HEK293 (cell line): Measurements from ENCODE around the gene NRF1.

Experiments used
- CTCF ChIA-PET: fragments of 350-600 bp; formaldehyde crosslinking; extraction: SDS; loops from one replicate; lab custom pipeline; 2021; ENCODE audit warnings: antibody characterized with exemption; lab: Yijun Ruan, JAX
- POLR2A ChIA-PET: fragments of 300-600 bp; formaldehyde crosslinking; extraction: SDS; loops from one replicate; lab custom pipeline; 2020; ENCODE audit warnings: antibody characterized with exemption, inconsistent platforms; lab: Yijun Ruan, JAX
- H3K27ac ChIP-seq: fragments of 200-500 bp; sonication (Bioruptor generic); 2 replicates; pipeline ENCODE4 v1.5.1; 2014; ENCODE audit warnings: low read depth, low read length, control low read depth, inconsistent platforms; ENCODE audit errors: extremely low read depth
- H3K36me3 ChIP-seq, 2 experiments: fragments of 200-500 bp in 1 of 2; sonication (Bioruptor generic) in 1 of 2; 1 replicate in 1 of 2; 2 replicates in 1 of 2; pipeline ENCODE4 v1.5.1; 2014 to 2017; ENCODE audit warnings: inconsistent platforms in 2 of 2, low read length in 2 of 2; ENCODE audit not compliant: control insufficient read depth in 2 of 2, insufficient read depth in 1 of 2
- H3K4me1 ChIP-seq: fragments of 200-500 bp; sonication (Bioruptor generic); 2 replicates; pipeline ENCODE4 v1.5.1; 2014; ENCODE audit warnings: mild to moderate bottlenecking, low read length, inconsistent platforms; ENCODE audit not compliant: control insufficient read depth, insufficient read depth
- H3K4me3 ChIP-seq: 2 replicates; pipeline ENCODE4 v1.5.1; 2011; ENCODE audit warnings: low read depth, mild to moderate bottlenecking, control low read depth, low read length, moderate library complexity
- H3K9me3 ChIP-seq: fragments of 200-500 bp; sonication (Bioruptor generic); 2 replicates; pipeline ENCODE4 v1.5.1; 2014; ENCODE audit warnings: low read depth, low read length, inconsistent platforms; ENCODE audit not compliant: control insufficient read depth, insufficient read depth
- BCL11B ChIP-seq: fragments of 450-650 bp; formaldehyde crosslinking; IDR thresholded peaks from 2 replicates; pipeline ENCODE4 v1.5.1; 2016; ENCODE audit warnings: low read depth, missing biosample characterization, missing genetic modification characterization
- GLIS2 ChIP-seq: fragments of 450-650 bp; formaldehyde crosslinking; IDR thresholded peaks from 2 replicates; pipeline ENCODE4 v1.5.1; 2016; ENCODE audit warnings: missing biosample characterization, missing genetic modification characterization
- HOXC10 ChIP-seq: sonication (generic); formaldehyde crosslinking; IDR thresholded peaks from 2 replicates; pipeline ENCODE4 v1.8.1; 2023; ENCODE audit warnings: mild to moderate bottlenecking, missing genetic modification reagents
- HOXD13 ChIP-seq: sonication (generic); formaldehyde crosslinking; IDR thresholded peaks from 2 replicates; pipeline ENCODE4 v1.8.0; 2022; ENCODE audit warnings: missing genetic modification reagents, borderline replicate concordance
- REPIN1 ChIP-seq: fragments of 450-650 bp; formaldehyde crosslinking; IDR thresholded peaks from 2 replicates; pipeline ENCODE4 v1.5.1; 2017; ENCODE audit warnings: missing biosample characterization, missing genetic modification characterization, low read depth
- SCRT2 ChIP-seq: fragments of 450-650 bp; formaldehyde crosslinking; IDR thresholded peaks from 2 replicates; pipeline ENCODE4 v1.5.1; 2016; ENCODE audit warnings: missing biosample characterization, missing genetic modification characterization
- YY2 ChIP-seq: fragments of 450-650 bp; formaldehyde crosslinking; IDR thresholded peaks from 2 replicates; pipeline ENCODE4 v1.5.1; 2016; ENCODE audit warnings: missing biosample characterization, missing genetic modification characterization
- ZNF2 ChIP-seq: fragments of 450-650 bp; formaldehyde crosslinking; IDR thresholded peaks from 2 replicates; pipeline ENCODE4 v1.5.1; 2016; ENCODE audit warnings: missing biosample characterization, missing genetic modification characterization
- ZNF202 ChIP-seq: fragments of 450-650 bp; formaldehyde crosslinking; IDR thresholded peaks from 2 replicates; pipeline ENCODE4 v1.5.1; 2016; ENCODE audit warnings: missing biosample characterization, missing genetic modification characterization, borderline replicate concordance
- ZNF266 ChIP-seq: fragments of 450-650 bp; formaldehyde crosslinking; IDR thresholded peaks from 2 replicates; pipeline ENCODE4 v1.5.1; 2016; ENCODE audit warnings: missing biosample characterization, missing genetic modification characterization, low read depth
- ZNF280C ChIP-seq: fragments of 450-650 bp; formaldehyde crosslinking; IDR thresholded peaks from 2 replicates; pipeline ENCODE4 v1.5.1; 2016; ENCODE audit warnings: missing biosample characterization, missing genetic modification characterization
- ZNF513 ChIP-seq: fragments of 450-650 bp; IDR thresholded peaks from 2 replicates; pipeline ENCODE4 v1.5.1; 2018; ENCODE audit warnings: missing biosample characterization, missing genetic modification characterization
- ZNF654 ChIP-seq: fragments of 450-650 bp; formaldehyde crosslinking; IDR thresholded peaks from 2 replicates; pipeline ENCODE4 v1.5.1; 2016; ENCODE audit warnings: low read depth, missing biosample characterization, missing genetic modification characterization
- ZNF747 ChIP-seq: fragments of 450-650 bp; formaldehyde crosslinking; IDR thresholded peaks from 2 replicates; pipeline ENCODE4 v1.5.1; 2016; ENCODE audit warnings: missing biosample characterization, missing genetic modification characterization
- TF ChIP-seq, protein P1 (sequence below): fragments of 450-650 bp; formaldehyde crosslinking; IDR thresholded peaks from 2 replicates; pipeline ENCODE4 v1.5.1; 2017; ENCODE audit warnings: missing biosample characterization, missing genetic modification characterization
- TF ChIP-seq, protein P2 (sequence below): fragments of 450-650 bp; formaldehyde crosslinking; IDR thresholded peaks from 2 replicates; pipeline ENCODE4 v1.5.1; 2016; ENCODE audit warnings: missing biosample characterization, missing genetic modification characterization
- TF ChIP-seq, protein P3 (sequence below): fragments of 450-650 bp; formaldehyde crosslinking; IDR thresholded peaks from 2 replicates; pipeline ENCODE4 v1.5.1; 2017; ENCODE audit warnings: missing biosample characterization, missing genetic modification characterization

NRF1 gene

DNA sequence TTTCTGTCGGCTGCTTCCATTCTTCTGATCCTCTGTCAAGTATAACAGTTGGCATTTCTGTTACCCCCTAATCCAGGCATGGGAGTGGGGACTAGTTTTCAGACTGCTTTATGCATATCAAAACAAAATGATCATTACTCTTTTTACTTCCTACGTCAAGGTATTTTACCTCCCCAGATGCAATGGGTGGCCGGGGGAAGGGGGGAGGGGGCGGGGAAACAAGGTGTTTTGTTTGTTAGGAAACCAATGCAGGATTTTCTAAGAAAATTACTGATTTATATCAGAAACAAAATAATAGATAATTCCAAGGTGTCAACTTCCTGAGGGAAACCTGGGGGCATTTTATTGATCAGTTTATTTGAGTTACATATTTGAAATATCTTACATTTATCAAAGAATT, 66.3 kb downstream of the NRF1 start (continued):
- no peak for TF ChIP-seq ZNF202 (tag by site-specific recombination)
- TF ChIP-seq ZNF654 (tag by site-specific recombination) = no peak
- TF ChIP-seq, protein P1, sequence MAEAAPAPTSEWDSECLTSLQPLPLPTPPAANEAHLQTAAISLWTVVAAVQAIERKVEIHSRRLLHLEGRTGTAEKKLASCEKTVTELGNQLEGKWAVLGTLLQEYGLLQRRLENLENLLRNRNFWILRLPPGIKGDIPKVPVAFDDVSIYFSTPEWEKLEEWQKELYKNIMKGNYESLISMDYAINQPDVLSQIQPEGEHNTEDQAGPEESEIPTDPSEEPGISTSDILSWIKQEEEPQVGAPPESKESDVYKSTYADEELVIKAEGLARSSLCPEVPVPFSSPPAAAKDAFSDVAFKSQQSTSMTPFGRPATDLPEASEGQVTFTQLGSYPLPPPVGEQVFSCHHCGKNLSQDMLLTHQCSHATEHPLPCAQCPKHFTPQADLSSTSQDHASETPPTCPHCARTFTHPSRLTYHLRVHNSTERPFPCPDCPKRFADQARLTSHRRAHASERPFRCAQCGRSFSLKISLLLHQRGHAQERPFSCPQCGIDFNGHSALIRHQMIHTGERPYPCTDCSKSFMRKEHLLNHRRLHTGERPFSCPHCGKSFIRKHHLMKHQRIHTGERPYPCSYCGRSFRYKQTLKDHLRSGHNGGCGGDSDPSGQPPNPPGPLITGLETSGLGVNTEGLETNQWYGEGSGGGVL (tag by site-specific recombination) = no peak
- no peak for TF ChIP-seq HOXD13 (CRISPR knock-in tag)
- TF ChIP-seq ZNF266 (tag by site-specific recombination) = no peak
- TF ChIP-seq, protein P2, sequence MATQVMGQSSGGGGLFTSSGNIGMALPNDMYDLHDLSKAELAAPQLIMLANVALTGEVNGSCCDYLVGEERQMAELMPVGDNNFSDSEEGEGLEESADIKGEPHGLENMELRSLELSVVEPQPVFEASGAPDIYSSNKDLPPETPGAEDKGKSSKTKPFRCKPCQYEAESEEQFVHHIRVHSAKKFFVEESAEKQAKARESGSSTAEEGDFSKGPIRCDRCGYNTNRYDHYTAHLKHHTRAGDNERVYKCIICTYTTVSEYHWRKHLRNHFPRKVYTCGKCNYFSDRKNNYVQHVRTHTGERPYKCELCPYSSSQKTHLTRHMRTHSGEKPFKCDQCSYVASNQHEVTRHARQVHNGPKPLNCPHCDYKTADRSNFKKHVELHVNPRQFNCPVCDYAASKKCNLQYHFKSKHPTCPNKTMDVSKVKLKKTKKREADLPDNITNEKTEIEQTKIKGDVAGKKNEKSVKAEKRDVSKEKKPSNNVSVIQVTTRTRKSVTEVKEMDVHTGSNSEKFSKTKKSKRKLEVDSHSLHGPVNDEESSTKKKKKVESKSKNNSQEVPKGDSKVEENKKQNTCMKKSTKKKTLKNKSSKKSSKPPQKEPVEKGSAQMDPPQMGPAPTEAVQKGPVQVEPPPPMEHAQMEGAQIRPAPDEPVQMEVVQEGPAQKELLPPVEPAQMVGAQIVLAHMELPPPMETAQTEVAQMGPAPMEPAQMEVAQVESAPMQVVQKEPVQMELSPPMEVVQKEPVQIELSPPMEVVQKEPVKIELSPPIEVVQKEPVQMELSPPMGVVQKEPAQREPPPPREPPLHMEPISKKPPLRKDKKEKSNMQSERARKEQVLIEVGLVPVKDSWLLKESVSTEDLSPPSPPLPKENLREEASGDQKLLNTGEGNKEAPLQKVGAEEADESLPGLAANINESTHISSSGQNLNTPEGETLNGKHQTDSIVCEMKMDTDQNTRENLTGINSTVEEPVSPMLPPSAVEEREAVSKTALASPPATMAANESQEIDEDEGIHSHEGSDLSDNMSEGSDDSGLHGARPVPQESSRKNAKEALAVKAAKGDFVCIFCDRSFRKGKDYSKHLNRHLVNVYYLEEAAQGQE (tag by site-specific recombination) = no peak
- TF ChIP-seq ZNF513 = no peak

- no peak overlapping the region for H3K4me3 ChIP-seq
- H3K4me1 ChIP-seq = no peaks in the 10 kb centered on the region
- no peaks in the 10 kb centered on the region for H3K9me3 ChIP-seq
- TF ChIP-seq REPIN1 (tag by site-specific recombination) (no peak), YY2 (tag by site-specific recombination) (no peak), HOXC10 (CRISPR knock-in tag) (no peak), ZNF2 (no peak), ZNF654 (tag by site-specific recombination) (no peak), SCRT2 (tag by site-specific recombination) (no peak), GLIS2 (tag by site-specific recombination) (no peak), BCL11B (tag by site-specific recombination) (no peak), ZNF747 (tag by site-specific recombination) (no peak), ZNF280C (tag by site-specific recombination) (no peak)
- TF ChIP-seq, protein P3, sequence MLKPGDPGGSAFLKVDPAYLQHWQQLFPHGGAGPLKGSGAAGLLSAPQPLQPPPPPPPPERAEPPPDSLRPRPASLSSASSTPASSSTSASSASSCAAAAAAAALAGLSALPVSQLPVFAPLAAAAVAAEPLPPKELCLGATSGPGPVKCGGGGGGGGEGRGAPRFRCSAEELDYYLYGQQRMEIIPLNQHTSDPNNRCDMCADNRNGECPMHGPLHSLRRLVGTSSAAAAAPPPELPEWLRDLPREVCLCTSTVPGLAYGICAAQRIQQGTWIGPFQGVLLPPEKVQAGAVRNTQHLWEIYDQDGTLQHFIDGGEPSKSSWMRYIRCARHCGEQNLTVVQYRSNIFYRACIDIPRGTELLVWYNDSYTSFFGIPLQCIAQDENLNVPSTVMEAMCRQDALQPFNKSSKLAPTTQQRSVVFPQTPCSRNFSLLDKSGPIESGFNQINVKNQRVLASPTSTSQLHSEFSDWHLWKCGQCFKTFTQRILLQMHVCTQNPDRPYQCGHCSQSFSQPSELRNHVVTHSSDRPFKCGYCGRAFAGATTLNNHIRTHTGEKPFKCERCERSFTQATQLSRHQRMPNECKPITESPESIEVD (tag by site-specific recombination) = no peak
- ChIA-PET CTCF (interaction anchor here (0.9 to 1.4 kb wide), 2 partner anchors 151 to 332 kb away, joined by 5 to 7 read pairs; no protein-coding TSS in a partner anchor), POLR2A (no interaction called here)
- H3K27ac ChIP-seq = no peak overlapping the region
- peaks cover 17 to 25% of the 10 kb centered on the region in 2 experiments for H3K36me3 ChIP-seq
Observed at GRCh38 chr7:129678606-129679005, 67.1 kb downstream of the NRF1 start.
